C4-2B (cell line): ENCODE measurements around the gene NPAS3.

Source experiments
- CTCF ChIP-seq: fragments of 450-650 bp; conservative IDR thresholded peaks from 2 replicates; pipeline ENCODE4 v1.5.1; 2017; ENCODE audit warnings: mild to moderate bottlenecking
- ZFX ChIP-seq: fragments of 450-650 bp; IDR thresholded peaks from 2 replicates; pipeline ENCODE4 v1.6.1; 2017

- TF ChIP-seq CTCF (no peak), ZFX (no peak)
Observed at GRCh38 chr14:33844118-33844517, 905.4 kb downstream of the NPAS3 start.
